H4 (cell line): Measurements from ENCODE around the gene RAB15. TPM values are rescaled to one million over a fixed set of nuclear protein-coding genes. Genes with fewer than 3 reads are reported as not detected.

Experiments used
- DNase-seq: peaks from one replicate; pipeline ENCODE4 v3.0.0-alpha.2; 2015; ENCODE audit warnings: low spot score
- total RNA-seq: library from RNA; depleted of rRNA; stranded (reverse); fragments of >200 nt; shearing (Covaris generic); gene quantifications from 2 replicates; pipeline ENCODE4 v1.2.3, GENCODE V29; 2014

The RAB15 gene
- total RNA-seq, 1 experiment from 2014 or later: 10.1 TPM

- no peak for DNase-seq
Observed at GRCh38 chr14:64990296-64990695, 18.2 kb upstream of the RAB15 start.

GRCh38 chr14:64987438-64987767 is 15.3 kb upstream of the RAB15 start:
- no peak for DNase-seq

- peak; percentile 96 for DNase-seq
Observed at GRCh38 chr14:64986648-64987437, 14.7 kb upstream of the RAB15 start, which contains the start of gene FNTB. TSS of gene FNTB (plus strand) at chr14:64986895. CDS start at chr14:64986954, 59 bp downstream.

GRCh38 chr14:64983439-64984310 is 11.5 kb upstream of the RAB15 start:
- DNase-seq: no peak

- DNase-seq: peak; percentile 47
Observed at GRCh38 chr14:64979336-64980074, 7.4 kb upstream of the RAB15 start.

GRCh38 chr14:64974563-64974962 is 2.4 kb upstream of the RAB15 start:
- no peak for DNase-seq

GRCh38 chr14:64973826-64974225 is 1.7 kb upstream of the RAB15 start:
- DNase-seq: no peak

GRCh38 chr14:64973026-64973442 is 898 bp upstream of the RAB15 start:
- no peak for DNase-seq

- no peak for DNase-seq
Observed at GRCh38 chr14:64971491-64971942, 619 bp downstream of the RAB15 start.

GRCh38 chr14:64970776-64971477 is 1.2 kb downstream of the RAB15 start:
- DNase-seq: no peak

GRCh38 chr14:64970041-64970440 is 2.1 kb downstream of the RAB15 start:
- DNase-seq: no peak

GRCh38 chr14:64968651-64969050 is 3.5 kb downstream of the RAB15 start:
- no peak for DNase-seq

- DNase-seq: no peak
Observed at GRCh38 chr14:64968167-64968566, 4.0 kb downstream of the RAB15 start.

- no peak for DNase-seq
Observed at GRCh38 chr14:64966976-64967375, 5.2 kb downstream of the RAB15 start.

- no peak for DNase-seq
Observed at GRCh38 chr14:64965356-64966000, 6.7 kb downstream of the RAB15 start.

GRCh38 chr14:64963611-64964010 is 8.5 kb downstream of the RAB15 start:
- no peak for DNase-seq

- DNase-seq: no peak
Observed at GRCh38 chr14:64960762-64961276, 11.3 kb downstream of the RAB15 start.

- no peak for DNase-seq
Observed at GRCh38 chr14:64958743-64959142, 13.4 kb downstream of the RAB15 start.

GRCh38 chr14:64958201-64958600 is 13.9 kb downstream of the RAB15 start:
- no peak for DNase-seq

GRCh38 chr14:64956697-64957406 is 15.3 kb downstream of the RAB15 start:
- no peak for DNase-seq
